ENCODE results near the gene DLG2.

DNA sequence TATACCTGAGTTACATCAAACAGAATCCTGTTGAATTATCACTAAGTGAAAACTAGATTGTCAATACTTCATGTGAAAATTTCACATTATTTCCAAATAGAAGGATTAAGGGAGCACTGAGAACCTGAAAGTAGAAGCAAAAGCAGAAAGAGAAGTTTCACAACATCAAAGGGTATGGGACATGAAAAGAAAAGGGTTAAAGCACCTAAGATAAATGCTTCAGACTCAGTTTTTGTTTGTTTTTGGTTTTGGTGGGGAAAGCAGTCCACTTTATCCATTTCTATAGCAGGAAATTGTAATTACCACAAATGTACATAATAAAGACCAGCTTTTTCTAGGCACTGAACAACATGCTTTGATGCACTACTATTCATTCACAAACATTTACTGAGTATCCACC lies 1271.2 kb downstream of the DLG2 start:
- TF ChIP-seq, protein P1, sequence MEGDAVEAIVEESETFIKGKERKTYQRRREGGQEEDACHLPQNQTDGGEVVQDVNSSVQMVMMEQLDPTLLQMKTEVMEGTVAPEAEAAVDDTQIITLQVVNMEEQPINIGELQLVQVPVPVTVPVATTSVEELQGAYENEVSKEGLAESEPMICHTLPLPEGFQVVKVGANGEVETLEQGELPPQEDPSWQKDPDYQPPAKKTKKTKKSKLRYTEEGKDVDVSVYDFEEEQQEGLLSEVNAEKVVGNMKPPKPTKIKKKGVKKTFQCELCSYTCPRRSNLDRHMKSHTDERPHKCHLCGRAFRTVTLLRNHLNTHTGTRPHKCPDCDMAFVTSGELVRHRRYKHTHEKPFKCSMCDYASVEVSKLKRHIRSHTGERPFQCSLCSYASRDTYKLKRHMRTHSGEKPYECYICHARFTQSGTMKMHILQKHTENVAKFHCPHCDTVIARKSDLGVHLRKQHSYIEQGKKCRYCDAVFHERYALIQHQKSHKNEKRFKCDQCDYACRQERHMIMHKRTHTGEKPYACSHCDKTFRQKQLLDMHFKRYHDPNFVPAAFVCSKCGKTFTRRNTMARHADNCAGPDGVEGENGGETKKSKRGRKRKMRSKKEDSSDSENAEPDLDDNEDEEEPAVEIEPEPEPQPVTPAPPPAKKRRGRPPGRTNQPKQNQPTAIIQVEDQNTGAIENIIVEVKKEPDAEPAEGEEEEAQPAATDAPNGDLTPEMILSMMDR (IDR thresholded peaks at IDR 0.05; ENCODE audit: low read length): no peak
- TF ChIP-seq EZH2 (optimal IDR thresholded peaks at IDR 0.05; ENCODE audit: low read depth, low read length) (no peak), EZH2phosphoT487 (IDR thresholded peaks at IDR 0.05; ENCODE audit: low read length) (no peak)

Measured in MM.1S (cell line).